Spinal cord (tissue), 10 donors: ENCODE measurements around the gene C22orf23. TPM values are rescaled to one million over a fixed set of nuclear protein-coding genes. Genes with fewer than 3 reads are reported as not detected.

Experiments
- DNase-seq, 6 donors: peaks; one replicate each; pipeline versions ENCODE4 v3.0.0 to v3.0.0-alpha.2; 2013 to 2015; ENCODE audit warnings: low spot score in 6 of 6, low read depth in 4 of 6
- H3K27ac ChIP-seq: one replicate; pipeline ENCODE4 v1.5.1; 2013; ENCODE audit warnings: low read depth, low read length, control low read depth
- H3K27me3 ChIP-seq: one replicate; pipeline ENCODE4 v1.6.1; 2013; ENCODE audit warnings: low read length; ENCODE audit not compliant: control insufficient read depth, insufficient read depth
- H3K36me3 ChIP-seq: one replicate; pipeline ENCODE4 v1.6.1; 2013; ENCODE audit warnings: low read length; ENCODE audit not compliant: control insufficient read depth, insufficient read depth
- H3K4me1 ChIP-seq: one replicate; pipeline ENCODE4 v1.6.1; 2013; ENCODE audit warnings: low read length; ENCODE audit not compliant: control insufficient read depth, insufficient read depth
- H3K4me3 ChIP-seq: one replicate; pipeline ENCODE4 v1.5.1; 2013; ENCODE audit warnings: low read depth, low read length, control low read depth
- H3K9me3 ChIP-seq: one replicate; pipeline ENCODE4 v1.6.1; 2013; ENCODE audit warnings: low read length; ENCODE audit not compliant: control insufficient read depth, insufficient read depth
- WGBS: methylation state at CpG from one replicate; pipeline ENCODE4 v1.1.5; 2013; ENCODE audit warnings: missing lambda C conversion rate; ENCODE audit not compliant: insufficient coverage; 5-methylcytosine and 5-hydroxymethylcytosine counted together
- polyA plus RNA-seq, 2 donors: library from polyadenylated mRNA; unstranded; fragments of 120-200 nt; gene quantifications; one replicate each; pipeline ENCODE4 v1.2.1, GENCODE V29; 2013; ENCODE audit not compliant: insufficient read length in 2 of 2
- total RNA-seq, 2 donors: library from RNA; depleted of rRNA in 1 of 2; stranded (reverse); fragments of 120-200 nt in 1 of 2; fragments of >200 nt in 1 of 2; gene quantifications; one replicate each; pipeline versions ENCODE4 v1.2.3 to v1.2.4, GENCODE V29; 2013 to 2014
- donor health status: healthy.

C22orf23 gene
- total and polyA plus RNA-seq, 4 donors = 0.69 to 18.8 (median 8.4) TPM

GRCh38 chr22:37918580-37919270, 34.7 kb downstream of the C22orf23 start:
- 86% methylated on average over 22 of the region's 25 CpGs for WGBS
- no peaks in the 10 kb centered on the region for H3K4me1 ChIP-seq
- no peak overlapping the region for H3K27ac ChIP-seq
- DNase-seq = no peak
- no peak overlapping the region for H3K4me3 ChIP-seq
- no peaks in the 10 kb centered on the region for H3K27me3 ChIP-seq
- H3K36me3 ChIP-seq = peaks cover 87% of the 10 kb centered on the region
- no peaks in the 10 kb centered on the region for H3K9me3 ChIP-seq

DNA sequence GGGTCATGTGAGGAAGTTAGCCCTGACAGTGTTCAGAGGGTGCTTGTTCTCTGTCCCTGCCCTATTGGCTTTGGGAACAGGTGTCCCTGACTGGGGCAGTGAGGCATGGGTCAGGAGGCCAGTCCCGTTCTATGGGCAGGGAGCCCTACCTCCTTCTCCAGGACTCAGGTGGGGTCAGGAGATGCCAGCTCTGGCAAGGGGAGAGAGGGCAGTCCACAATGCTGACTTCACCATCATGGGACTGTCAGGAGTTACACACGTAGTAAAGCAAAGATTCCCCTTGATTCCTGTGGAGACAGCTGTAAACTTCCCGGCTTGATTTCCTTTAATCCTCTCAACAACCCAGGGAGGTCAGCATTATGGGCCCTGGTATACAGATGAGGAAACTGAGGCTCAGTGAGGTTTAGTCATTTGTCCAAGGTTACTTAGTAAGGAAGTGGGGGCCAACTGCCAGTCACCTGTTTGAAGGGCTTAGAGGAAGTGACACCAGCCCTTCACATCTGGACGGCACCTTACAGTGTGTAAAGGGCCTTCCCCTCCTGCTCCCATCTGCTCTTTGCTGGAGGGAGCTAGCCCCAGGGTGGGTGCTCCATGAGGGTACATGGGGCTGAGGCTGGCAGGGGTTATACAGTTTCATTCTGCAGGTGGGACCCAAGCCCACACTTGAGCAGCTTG, 35.4 kb downstream of the C22orf23 start:
- H3K4me3 ChIP-seq = no peak overlapping the region
- WGBS = 83% methylated on average over 2 of the region's 4 CpGs

GRCh38 chr22:37916311-37916710, 37.1 kb downstream of the C22orf23 start:
- Histone ChIP-seq H3K4me1 (peaks cover 5% of the 10 kb centered on the region), H3K27me3 (no peaks in the 10 kb centered on the region), H3K4me3 (no peak overlapping the region), H3K36me3 (peaks cover 90% of the 10 kb centered on the region), H3K9me3 (no peaks in the 10 kb centered on the region), H3K27ac (no peak overlapping the region)
- DNase-seq = peak in 1 of 6 donors; percentile 73
- WGBS = 83% methylated on average over 5 of the region's 5 CpGs

More for the DNA sequence above, 35.4 kb downstream of the C22orf23 start:
- no peaks in the 10 kb centered on the region for H3K27me3 ChIP-seq
- H3K4me1 ChIP-seq = no peaks in the 10 kb centered on the region
- no peak for DNase-seq
- no peaks in the 10 kb centered on the region for H3K9me3 ChIP-seq
- no peak overlapping the region for H3K27ac ChIP-seq
- peaks cover 88% of the 10 kb centered on the region for H3K36me3 ChIP-seq

- no peak overlapping the region for H3K27ac ChIP-seq
- no peaks in the 10 kb centered on the region for H3K9me3 ChIP-seq
- no peaks in the 10 kb centered on the region for H3K27me3 ChIP-seq
- H3K36me3 ChIP-seq = peaks cover 80% of the 10 kb centered on the region
- WGBS = 80% methylated on average over 2 of the region's 7 CpGs
- DNase-seq = no peak
- peaks cover 27% of the 10 kb centered on the region for H3K4me1 ChIP-seq
- no peak overlapping the region for H3K4me3 ChIP-seq
These were observed 40.1 kb downstream of the C22orf23 start for GRCh38 chr22:37913233-37913721.

DNA sequence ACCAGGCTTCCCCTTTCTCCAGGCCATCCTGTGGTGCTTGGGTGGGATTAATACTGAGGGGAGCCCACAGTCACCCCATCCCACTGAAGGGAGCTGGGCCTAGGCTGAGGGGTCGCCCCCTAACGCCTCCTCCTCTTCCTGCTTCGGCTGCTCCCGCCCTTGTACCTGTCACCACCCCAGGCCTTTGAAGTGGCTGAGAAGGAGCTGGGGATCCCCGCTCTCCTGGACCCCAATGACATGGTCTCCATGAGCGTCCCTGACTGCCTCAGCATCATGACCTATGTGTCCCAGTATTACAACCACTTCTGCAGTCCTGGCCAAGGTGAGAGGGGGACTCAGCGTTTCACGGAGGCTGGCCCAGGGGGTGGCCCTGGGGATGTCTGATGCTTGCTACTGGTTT, 41.2 kb downstream of the C22orf23 start:
- DNase-seq = no peak
- Histone ChIP-seq H3K4me1 (peaks cover 34% of the 10 kb centered on the region), H3K9me3 (no peaks in the 10 kb centered on the region), H3K36me3 (peaks cover 73% of the 10 kb centered on the region), H3K27me3 (no peaks in the 10 kb centered on the region), H3K4me3 (no peak overlapping the region), H3K27ac (no peak overlapping the region)
- WGBS = 100% methylated on average over 2 of the region's 8 CpGs

GRCh38 chr22:37911697-37912096, 41.7 kb downstream of the C22orf23 start:
- DNase-seq = no peak
- Histone ChIP-seq H3K36me3 (peaks cover 73% of the 10 kb centered on the region), H3K4me3 (no peak overlapping the region), H3K27me3 (no peaks in the 10 kb centered on the region), H3K4me1 (peaks cover 39% of the 10 kb centered on the region), H3K9me3 (no peaks in the 10 kb centered on the region), H3K27ac (no peak overlapping the region)
- WGBS = 96% methylated on average over 3 of the region's 8 CpGs

GRCh38 chr22:37910890-37911672, 42.3 kb downstream of the C22orf23 start:
- no peak overlapping the region for H3K27ac ChIP-seq
- H3K4me3 ChIP-seq = no peak overlapping the region
- no peaks in the 10 kb centered on the region for H3K9me3 ChIP-seq
- no peak for DNase-seq
- WGBS = 43% methylated on average over 9 of the region's 15 CpGs
- H3K27me3 ChIP-seq = no peaks in the 10 kb centered on the region
- peaks cover 66% of the 10 kb centered on the region for H3K36me3 ChIP-seq
- H3K4me1 ChIP-seq = peaks cover 40% of the 10 kb centered on the region

- Histone ChIP-seq H3K27ac (no peak overlapping the region), H3K4me1 (peaks cover 47% of the 10 kb centered on the region), H3K27me3 (no peaks in the 10 kb centered on the region), H3K4me3 (no peak overlapping the region), H3K9me3 (no peaks in the 10 kb centered on the region), H3K36me3 (peaks cover 57% of the 10 kb centered on the region)
- WGBS = 89% methylated on average over 3 of the region's 7 CpGs
- DNase-seq = no peak
These were observed 43.6 kb downstream of the C22orf23 start for GRCh38 chr22:37909766-37910165.

- no peaks in the 10 kb centered on the region for H3K27me3 ChIP-seq
- peak overlapping the region; percentile 52 for H3K27ac ChIP-seq
- H3K4me3 ChIP-seq = peak overlapping the region; percentile 56
- WGBS = 49% methylated on average over 18 of the region's 19 CpGs
- peaks cover 36% of the 10 kb centered on the region for H3K36me3 ChIP-seq
- peaks cover 51% of the 10 kb centered on the region for H3K4me1 ChIP-seq
- DNase-seq = no peak
- H3K9me3 ChIP-seq = no peaks in the 10 kb centered on the region
These were observed 46.1 kb downstream of the C22orf23 start for GRCh38 chr22:37907036-37907954.
